Measurements from ENCODE around the gene PXDC1. TPM values are rescaled to one million over a fixed set of nuclear protein-coding genes. Genes with fewer than 3 reads are reported as not detected.

The PXDC1 gene
- total RNA-seq, 5 donors from 2014 or later (not counting 1 experiment from before 2014, with no cell fraction given) = 0.30 to 1.2 (median 0.41) TPM

DNA sequence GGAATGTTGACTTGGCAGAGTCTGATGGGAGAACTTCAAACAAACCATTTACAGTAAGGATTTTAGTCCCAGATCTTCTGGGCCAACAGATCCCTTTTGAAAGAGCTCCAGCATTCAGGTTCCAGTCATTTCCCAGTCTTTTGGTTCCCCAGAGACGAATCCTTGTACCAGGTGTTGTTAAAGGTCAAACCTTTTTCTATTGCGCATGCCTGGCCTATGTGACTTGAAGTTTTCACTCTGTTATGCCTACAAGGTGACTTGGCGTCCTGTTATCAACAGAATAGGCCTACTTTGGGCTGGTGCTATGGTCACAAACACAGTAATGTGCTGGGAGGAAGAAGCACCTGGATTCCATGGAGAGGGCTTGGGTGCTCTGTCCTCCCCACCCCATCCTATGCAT is 52.3 kb downstream of the PXDC1 start:
- Mint-ChIP-seq H3K36me3 (no peaks in the 10 kb centered on the region), H3K4me3 (no peak overlapping the region), H3K4me1 (no peaks in the 10 kb centered on the region), H3K27ac (no peak overlapping the region), H3K27me3 (peaks cover 12 to 25% of the 10 kb centered on the region in 2 donors), H3K9me3 (peaks cover 7 to 12% (median 11%) of the 10 kb centered on the region in 3 donors)
- H3K4me3 ChIP-seq (ENCODE audit: control insufficient read depth in 1 of 2, extremely low read depth in 1 of 2, low read length in 1 of 2) = no peak overlapping the region
- ChIA-PET CTCF (no interaction called here), POLR2A (no interaction called here)
- ATAC-seq (replicated peaks in 1 of 4) (no peak), DNase-seq (no peak)
- no peaks in the 10 kb centered on the region for H3K4me1 ChIP-seq (ENCODE audit: control insufficient read depth in 1 of 2, extremely low read depth in 1 of 2, insufficient read depth in 2 of 2, low read length in 2 of 2)
- H3K9me3 ChIP-seq = no peaks in the 10 kb centered on the region
- no peak overlapping the region for H3K27ac ChIP-seq (ENCODE audit: low read length)
- H3K27me3 ChIP-seq (replicated peaks in 1 of 2; ENCODE audit: control insufficient read depth in 2 of 2, extremely low read depth in 1 of 2, insufficient read depth in 2 of 2, low read length in 1 of 2) = peaks cover 0 to 23% of the 10 kb centered on the region in 2 experiments
- no peaks in the 10 kb centered on the region for H3K36me3 ChIP-seq (ENCODE audit: control insufficient read depth in 2 of 2, extremely low read depth in 1 of 2, insufficient read depth in 1 of 2, low read length in 1 of 2)
- WGBS (ENCODE audit: insufficient coverage) = 50% methylated on average over 1 of the region's 3 CpGs

DNA sequence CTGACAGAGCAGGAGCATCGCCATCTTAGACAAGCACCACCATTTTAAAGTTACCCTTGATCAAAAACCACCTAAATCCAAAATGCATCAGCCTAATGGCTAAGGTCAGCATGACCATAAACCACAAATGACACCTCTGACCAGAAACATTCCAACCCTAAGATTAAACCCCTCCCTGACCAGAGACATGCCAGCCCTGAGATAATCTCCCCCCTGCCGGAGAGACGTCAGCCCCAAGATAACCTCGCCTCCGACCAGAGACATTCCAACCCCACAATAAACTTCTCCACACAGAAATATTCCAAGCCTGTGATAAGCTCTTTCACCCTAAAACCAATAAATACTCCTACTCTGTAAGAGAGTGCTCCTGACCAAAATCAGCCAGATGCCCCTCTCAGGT is 53.5 kb downstream of the PXDC1 start:
- no peaks in the 10 kb centered on the region for H3K9me3 ChIP-seq
- H3K36me3 ChIP-seq (ENCODE audit: control insufficient read depth in 2 of 2, extremely low read depth in 1 of 2, insufficient read depth in 1 of 2, low read length in 1 of 2) = no peaks in the 10 kb centered on the region
- H3K27me3 ChIP-seq (replicated peaks in 1 of 2; ENCODE audit: control insufficient read depth in 2 of 2, extremely low read depth in 1 of 2, insufficient read depth in 2 of 2, low read length in 1 of 2) = peaks cover 0 to 16% of the 10 kb centered on the region in 2 experiments
- no peak overlapping the region for H3K4me3 ChIP-seq (ENCODE audit: control insufficient read depth in 1 of 2, extremely low read depth in 1 of 2, low read length in 1 of 2)
- H3K27me3 Mint-ChIP-seq = peaks cover 11 to 21% of the 10 kb centered on the region in 2 donors
- H3K4me3 Mint-ChIP-seq = no peak overlapping the region
- H3K4me1 Mint-ChIP-seq = no peaks in the 10 kb centered on the region
- H3K27ac ChIP-seq (ENCODE audit: low read length) = no peak overlapping the region
- DNase-seq (no peak), ATAC-seq (replicated peaks in 1 of 4) (no peak)
- CTCF ChIA-PET = no interaction called here
- POLR2A ChIA-PET = no interaction called here
- H3K27ac Mint-ChIP-seq = no peak overlapping the region
- H3K36me3 Mint-ChIP-seq = no peaks in the 10 kb centered on the region
- WGBS (ENCODE audit: insufficient coverage) = 90% methylated on average over 4 of the region's 5 CpGs
- no peaks in the 10 kb centered on the region for H3K4me1 ChIP-seq (ENCODE audit: control insufficient read depth in 1 of 2, extremely low read depth in 1 of 2, insufficient read depth in 2 of 2, low read length in 2 of 2)
- peaks cover 7 to 12% (median 11%) of the 10 kb centered on the region in 3 donors for H3K9me3 Mint-ChIP-seq

DNA sequence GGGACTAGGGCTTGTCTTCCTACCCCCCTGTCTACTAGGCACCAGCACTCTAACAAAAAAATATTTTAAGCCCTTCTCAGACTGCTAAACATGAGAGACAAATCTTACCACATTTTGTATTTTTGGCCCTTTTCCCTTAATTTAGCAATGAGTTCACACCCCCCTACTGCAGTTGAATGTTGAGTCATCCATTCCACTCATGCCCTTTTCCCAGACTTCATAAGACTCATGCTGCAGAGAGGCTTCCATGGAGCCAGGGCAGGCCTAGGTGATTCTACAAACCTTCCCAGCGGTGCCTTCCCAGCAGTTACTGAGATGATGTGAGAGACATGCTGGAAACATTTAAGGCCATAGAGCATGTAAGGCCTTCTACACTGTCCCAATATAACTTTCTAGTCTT is 53.9 kb downstream of the PXDC1 start:
- H3K36me3 ChIP-seq (ENCODE audit: control insufficient read depth in 2 of 2, extremely low read depth in 1 of 2, insufficient read depth in 1 of 2, low read length in 1 of 2) = no peaks in the 10 kb centered on the region
- no peak overlapping the region for H3K4me3 ChIP-seq (ENCODE audit: control insufficient read depth in 1 of 2, extremely low read depth in 1 of 2, low read length in 1 of 2)
- H3K4me1 Mint-ChIP-seq = no peaks in the 10 kb centered on the region
- H3K9me3 Mint-ChIP-seq = peaks cover 7 to 12% (median 11%) of the 10 kb centered on the region in 3 donors
- H3K36me3 Mint-ChIP-seq = no peaks in the 10 kb centered on the region
- WGBS (ENCODE audit: insufficient coverage) = no CpG with 5 or more reads among the region's 1 CpG
- H3K27me3 ChIP-seq (replicated peaks in 1 of 2; ENCODE audit: control insufficient read depth in 2 of 2, extremely low read depth in 1 of 2, insufficient read depth in 2 of 2, low read length in 1 of 2) = peaks cover 0 to 15% of the 10 kb centered on the region in 2 experiments
- H3K27ac Mint-ChIP-seq = no peak overlapping the region
- DNase-seq (no peak), ATAC-seq (replicated peaks in 1 of 4) (no peak)
- no peaks in the 10 kb centered on the region for H3K9me3 ChIP-seq
- POLR2A ChIA-PET = no interaction called here
- H3K27me3 Mint-ChIP-seq = peaks cover 11 to 18% of the 10 kb centered on the region in 2 donors
- no peak overlapping the region for H3K4me3 Mint-ChIP-seq
- no peak overlapping the region for H3K27ac ChIP-seq (ENCODE audit: low read length)
- CTCF ChIA-PET = no interaction called here
- no peaks in the 10 kb centered on the region for H3K4me1 ChIP-seq (ENCODE audit: control insufficient read depth in 1 of 2, extremely low read depth in 1 of 2, insufficient read depth in 2 of 2, low read length in 2 of 2)

DNA sequence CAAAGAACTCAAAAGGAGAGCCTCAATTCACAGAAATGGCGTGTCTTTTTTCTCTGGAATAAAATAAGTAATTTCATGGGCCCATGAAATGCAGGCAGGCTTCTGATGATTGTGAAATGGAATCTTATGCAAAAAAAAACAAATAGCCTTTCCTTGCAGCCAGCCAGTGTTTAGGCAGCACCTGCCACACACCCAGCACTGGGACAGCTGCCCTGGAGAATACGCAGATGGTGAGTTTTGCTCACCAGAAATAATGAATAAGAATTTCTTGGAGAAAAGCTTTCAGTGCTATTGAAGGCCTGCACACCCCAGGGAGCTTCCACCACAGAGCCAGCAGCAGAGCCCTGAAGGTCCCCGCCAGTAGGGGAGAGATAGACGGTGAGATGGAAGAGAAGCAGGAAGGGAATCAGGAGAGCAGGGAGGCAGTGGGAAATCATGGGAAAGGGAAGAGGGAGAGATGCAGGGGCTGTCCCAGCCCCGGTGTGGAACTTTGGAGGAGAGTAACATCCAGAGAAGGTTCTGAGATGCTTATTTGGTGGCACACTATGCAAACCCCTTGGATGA is 54.9 kb downstream of the PXDC1 start:
- no peaks in the 10 kb centered on the region for H3K4me1 Mint-ChIP-seq
- Histone ChIP-seq H3K36me3 (ENCODE audit: control insufficient read depth in 2 of 2, extremely low read depth in 1 of 2, insufficient read depth in 1 of 2, low read length in 1 of 2) (no peaks in the 10 kb centered on the region), H3K4me3 (ENCODE audit: control insufficient read depth in 1 of 2, extremely low read depth in 1 of 2, low read length in 1 of 2) (no peak overlapping the region), H3K4me1 (ENCODE audit: control insufficient read depth in 1 of 2, extremely low read depth in 1 of 2, insufficient read depth in 2 of 2, low read length in 2 of 2) (no peaks in the 10 kb centered on the region), H3K9me3 (no peaks in the 10 kb centered on the region), H3K27me3 (replicated peaks in 1 of 2; ENCODE audit: control insufficient read depth in 2 of 2, extremely low read depth in 1 of 2, insufficient read depth in 2 of 2, low read length in 1 of 2) (peaks cover 0 to 12% of the 10 kb centered on the region in 2 experiments), H3K27ac (ENCODE audit: low read length) (no peak overlapping the region)
- DNase-seq = no peak
- peaks cover 11 to 17% of the 10 kb centered on the region in 2 donors for H3K27me3 Mint-ChIP-seq
- H3K27ac Mint-ChIP-seq = no peak overlapping the region
- WGBS (ENCODE audit: insufficient coverage) = 90% methylated on average over 3 of the region's 5 CpGs
- ChIA-PET POLR2A (no interaction called here), CTCF (no interaction called here)
- no peaks in the 10 kb centered on the region for H3K36me3 Mint-ChIP-seq
- H3K4me3 Mint-ChIP-seq = no peak overlapping the region
- no peak for ATAC-seq (replicated peaks in 1 of 4)
- peaks cover 7 to 12% (median 11%) of the 10 kb centered on the region in 3 donors for H3K9me3 Mint-ChIP-seq

DNA sequence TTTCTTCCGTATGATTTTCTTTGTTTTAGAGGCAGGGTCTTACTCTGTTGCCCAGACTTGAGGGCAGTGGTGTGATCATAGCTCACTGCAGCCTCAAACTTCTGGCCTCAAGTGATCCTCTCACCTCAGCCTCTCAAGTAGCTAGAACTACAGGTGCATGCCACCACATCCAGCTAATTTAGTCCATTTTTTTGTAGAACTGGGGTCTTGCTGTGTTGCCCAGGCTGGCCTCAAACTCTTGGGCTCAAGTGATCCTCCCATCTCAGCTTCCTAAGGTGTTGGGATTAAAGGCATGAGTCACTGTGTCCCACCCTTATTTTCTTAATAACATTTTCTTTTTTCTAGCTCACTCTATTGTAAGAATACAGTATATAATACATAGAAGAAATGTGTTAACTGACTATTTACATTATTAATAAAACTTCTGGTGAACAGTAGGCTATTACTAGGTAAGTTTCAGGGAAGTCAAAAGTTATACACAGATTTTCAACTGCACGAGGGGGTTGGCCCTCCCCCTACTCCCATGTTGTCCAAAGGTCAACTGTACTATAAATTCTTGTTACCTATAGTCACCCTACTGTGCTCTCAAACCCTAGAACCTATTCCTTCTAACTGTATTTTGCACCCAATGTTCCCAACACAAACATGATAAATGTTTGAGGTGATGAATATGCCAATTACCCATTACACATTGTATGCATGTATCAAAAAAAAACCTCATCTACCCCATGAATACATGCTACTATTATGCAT is 56.3 kb downstream of the PXDC1 start:
- no peak overlapping the region for H3K27ac Mint-ChIP-seq

DNA sequence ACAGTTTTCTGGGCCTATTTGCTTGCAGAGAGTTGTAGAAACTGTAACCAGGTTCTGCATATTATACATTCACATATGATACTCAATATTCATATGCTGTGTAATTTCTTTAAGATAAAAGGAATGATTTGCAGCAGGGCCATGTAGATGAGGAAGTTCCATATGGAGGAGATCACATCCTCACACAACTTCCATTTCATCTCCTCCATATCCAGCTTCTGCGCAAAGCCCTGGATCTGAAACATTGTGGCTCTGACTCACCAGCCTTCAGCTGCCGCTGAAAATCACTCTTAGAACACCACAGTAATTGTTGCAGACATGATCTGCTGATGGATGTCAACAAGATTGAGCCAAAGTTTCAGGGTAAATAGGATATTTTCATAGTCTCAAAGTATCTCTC is 57.7 kb downstream of the PXDC1 start:
- WGBS (ENCODE audit: insufficient coverage) = no CpG with 5 or more reads among the region's 2 CpGs
- H3K36me3 ChIP-seq (ENCODE audit: control insufficient read depth in 2 of 2, extremely low read depth in 1 of 2, insufficient read depth in 1 of 2, low read length in 1 of 2) = no peaks in the 10 kb centered on the region
- ATAC-seq (replicated peaks in 1 of 4) (no peak), DNase-seq (no peak)
- CTCF ChIA-PET = interaction anchor here in 1 of 2 donors (0.8 kb wide), 1 partner anchor 183 kb away, joined by 3 read pairs; no protein-coding TSS in a partner anchor
- peaks cover 0 to 4% of the 10 kb centered on the region in 2 experiments for H3K27me3 ChIP-seq (replicated peaks in 1 of 2; ENCODE audit: control insufficient read depth in 2 of 2, extremely low read depth in 1 of 2, insufficient read depth in 2 of 2, low read length in 1 of 2)
- Mint-ChIP-seq H3K4me3 (no peak overlapping the region), H3K27me3 (peaks cover 17 to 18% of the 10 kb centered on the region in 2 donors), H3K4me1 (no peaks in the 10 kb centered on the region), H3K36me3 (no peaks in the 10 kb centered on the region), H3K27ac (no peak overlapping the region), H3K9me3 (peaks cover 7 to 8% (median 8%) of the 10 kb centered on the region in 3 donors)
- no peaks in the 10 kb centered on the region for H3K4me1 ChIP-seq (ENCODE audit: control insufficient read depth in 1 of 2, extremely low read depth in 1 of 2, insufficient read depth in 2 of 2, low read length in 2 of 2)
- no peak overlapping the region for H3K27ac ChIP-seq (ENCODE audit: low read length)
- H3K4me3 ChIP-seq (ENCODE audit: control insufficient read depth in 1 of 2, extremely low read depth in 1 of 2, low read length in 1 of 2) = no peak overlapping the region
- no peaks in the 10 kb centered on the region for H3K9me3 ChIP-seq
- POLR2A ChIA-PET = no interaction called here

More for the DNA sequence above, 56.3 kb downstream of the PXDC1 start:
- Histone ChIP-seq H3K27ac (ENCODE audit: low read length) (no peak overlapping the region), H3K27me3 (replicated peaks in 1 of 2; ENCODE audit: control insufficient read depth in 2 of 2, extremely low read depth in 1 of 2, insufficient read depth in 2 of 2, low read length in 1 of 2) (peaks cover 0 to 8% of the 10 kb centered on the region in 2 experiments), H3K4me1 (ENCODE audit: control insufficient read depth in 1 of 2, extremely low read depth in 1 of 2, insufficient read depth in 2 of 2, low read length in 2 of 2) (no peaks in the 10 kb centered on the region), H3K9me3 (no peaks in the 10 kb centered on the region), H3K4me3 (ENCODE audit: control insufficient read depth in 1 of 2, extremely low read depth in 1 of 2, low read length in 1 of 2) (no peak overlapping the region), H3K36me3 (ENCODE audit: control insufficient read depth in 2 of 2, extremely low read depth in 1 of 2, insufficient read depth in 1 of 2, low read length in 1 of 2) (no peaks in the 10 kb centered on the region)
- ATAC-seq (replicated peaks in 1 of 4) (no peak), DNase-seq (no peak)
- ChIA-PET POLR2A (no interaction called here), CTCF (no interaction called here)
- Mint-ChIP-seq H3K4me1 (no peaks in the 10 kb centered on the region), H3K9me3 (peaks cover 7 to 12% (median 11%) of the 10 kb centered on the region in 3 donors), H3K4me3 (no peak overlapping the region), H3K36me3 (no peaks in the 10 kb centered on the region), H3K27me3 (peaks cover 16 to 19% of the 10 kb centered on the region in 2 donors)
- no CpG with 5 or more reads among the region's 2 CpGs for WGBS (ENCODE audit: insufficient coverage)

All from T-cell (primary cell).